GM18858 (cell line): ENCODE measurements around the gene CNBD2.
"Not testable (repeated sequence)": the region's sequence is repeated elsewhere in the genome, so short reads cannot be mapped to it uniquely, and the experiment has no call there.

Experiments
- ATAC-seq: cut with Tn5 transposase; IDR thresholded peaks from one replicate; pipeline ENCODE4 v1.9.1; 2021; ENCODE audit not compliant: unreplicated experiment

The CNBD2 gene

GRCh38 chr20:35974256-35974655 is 5.9 kb downstream of the CNBD2 start:
- ATAC-seq: no peak

- ATAC-seq: no peak
Measured at GRCh38 chr20:35975576-35976373, 7.4 kb downstream of the CNBD2 start.

- ATAC-seq: no peak
Measured at GRCh38 chr20:35978041-35978513, 9.7 kb downstream of the CNBD2 start.

- ATAC-seq: no peak
Measured at GRCh38 chr20:35979544-35979943, 11.2 kb downstream of the CNBD2 start.

- ATAC-seq: no peak
Measured at GRCh38 chr20:35981969-35982368, 13.6 kb downstream of the CNBD2 start.

GRCh38 chr20:35984382-35984781 is 16.0 kb downstream of the CNBD2 start:
- ATAC-seq: no peak

GRCh38 chr20:35985806-35986205 is 17.4 kb downstream of the CNBD2 start:
- no peak for ATAC-seq

- ATAC-seq: no peak
Measured at GRCh38 chr20:35988910-35989463, 20.6 kb downstream of the CNBD2 start.

- no peak for ATAC-seq
Measured at GRCh38 chr20:35991142-35991771, 22.9 kb downstream of the CNBD2 start.

GRCh38 chr20:35992713-35993335 is 24.4 kb downstream of the CNBD2 start:
- ATAC-seq: no peak

GRCh38 chr20:35994994-35995453 is 26.6 kb downstream of the CNBD2 start:
- no peak for ATAC-seq

- ATAC-seq: not testable (repeated sequence)
Measured at GRCh38 chr20:35996492-35996891, 28.1 kb downstream of the CNBD2 start.

GRCh38 chr20:36001331-36001730 is 32.9 kb downstream of the CNBD2 start:
- ATAC-seq: not testable (repeated sequence)

GRCh38 chr20:36002855-36003254 is 34.5 kb downstream of the CNBD2 start:
- ATAC-seq: no peak

GRCh38 chr20:36004045-36004444 is 35.7 kb downstream of the CNBD2 start:
- ATAC-seq: no peak

- ATAC-seq: no peak
Measured at GRCh38 chr20:36008461-36009035, 40.2 kb downstream of the CNBD2 start.

- no peak for ATAC-seq
Measured at GRCh38 chr20:36010076-36010475, 41.7 kb downstream of the CNBD2 start.

GRCh38 chr20:36010825-36011224 is 42.4 kb downstream of the CNBD2 start:
- ATAC-seq: no peak

GRCh38 chr20:36015806-36016403 is 47.5 kb downstream of the CNBD2 start:
- ATAC-seq: no peak

GRCh38 chr20:36017048-36017951 is 48.9 kb downstream of the CNBD2 start:
- ATAC-seq: no peak
